GM23338 (cell line): Measurements from ENCODE around the gene POLR2B. TPM values are rescaled to one million over a fixed set of nuclear protein-coding genes. Genes with fewer than 3 reads are reported as not detected.

ENCODE experiments used
- ATAC-seq: fragments of 200-7000 bp; cut with Tn5 transposase; 3 replicates; pipeline ENCODE4 v1.9.1; 2020
- DNase-seq: peaks from one replicate; pipeline ENCODE4 v3.0.0-alpha.2; 2015; ENCODE audit warnings: low spot score
- H2AFZ ChIP-seq: fragments of 200-600 bp; sonication (generic); 2 replicates; pipeline ENCODE4 v1.8.0; 2016; ENCODE audit warnings: antibody characterized with exemption, mild to moderate bottlenecking, moderate library complexity
- H3F3A ChIP-seq: fragments of 200-600 bp; sonication (generic); replicated peaks from 2 replicates; pipeline ENCODE4 v1.8.0; 2017; ENCODE audit warnings: antibody characterized with exemption, mixed run types, low read depth
- H3K27ac ChIP-seq: fragments of 200-600 bp; sonication (generic); 2 replicates; pipeline ENCODE4 v1.6.1; 2016; ENCODE audit warnings: low read depth
- H3K27me3 ChIP-seq: fragments of 200-600 bp; sonication (generic); 2 replicates; pipeline ENCODE4 v1.8.0; 2016; ENCODE audit warnings: mild to moderate bottlenecking, mixed run types, moderate library complexity; ENCODE audit not compliant: insufficient read depth
- H3K36me3 ChIP-seq: fragments of 200-600 bp; sonication (generic); 2 replicates; pipeline ENCODE4 v1.8.0; 2016; ENCODE audit warnings: mild to moderate bottlenecking; ENCODE audit not compliant: insufficient read depth
- H3K4me1 ChIP-seq: fragments of 200-600 bp; sonication (generic); 2 replicates; pipeline ENCODE4 v1.8.0; 2016; ENCODE audit warnings: mild to moderate bottlenecking, moderate library complexity; ENCODE audit not compliant: insufficient read depth
- H3K4me2 ChIP-seq: fragments of 200-600 bp; sonication (generic); 2 replicates; pipeline ENCODE4 v1.7.1; 2017; ENCODE audit warnings: mixed run types
- H3K4me3 ChIP-seq: fragments of 200-600 bp; sonication (generic); 2 replicates; pipeline ENCODE4 v1.6.1; 2016; ENCODE audit warnings: mixed run types
- H3K79me2 ChIP-seq: fragments of 200-600 bp; sonication (generic); replicated peaks from 2 replicates; pipeline ENCODE4 v1.8.0; 2017; ENCODE audit warnings: mild to moderate bottlenecking; ENCODE audit not compliant: insufficient read depth
- H3K9me2 ChIP-seq: fragments of 200-600 bp; sonication (generic); 2 replicates; pipeline ENCODE4 v1.8.0; 2017; ENCODE audit not compliant: insufficient read depth
- H4K20me1 ChIP-seq: fragments of 200-600 bp; sonication (generic); replicated peaks from 2 replicates; pipeline ENCODE4 v1.8.0; 2017; ENCODE audit warnings: mild to moderate bottlenecking; ENCODE audit not compliant: insufficient read depth
- H3K27ac Mint-ChIP-seq: 2 replicates; pipeline ENCODE4 v1.8.0; 2020; ENCODE audit warnings: inconsistent platforms, mild to moderate bottlenecking, moderate library complexity, mixed read lengths
- H3K27me3 Mint-ChIP-seq: 3 replicates; pipeline ENCODE4 v1.8.0; 2022; ENCODE audit warnings: low read depth, mild to moderate bottlenecking, moderate library complexity, mixed read lengths, inconsistent platforms; ENCODE audit not compliant: insufficient read depth, poor library complexity
- H3K36me3 Mint-ChIP-seq: 3 replicates; pipeline ENCODE4 v1.8.0; 2021; ENCODE audit warnings: low read depth, mild to moderate bottlenecking, inconsistent platforms, moderate library complexity, mixed read lengths
- H3K4me1 Mint-ChIP-seq: 3 replicates; pipeline ENCODE4 v1.8.0; 2020; ENCODE audit warnings: mild to moderate bottlenecking, inconsistent platforms, mixed read lengths
- H3K4me3 Mint-ChIP-seq: 3 replicates; pipeline ENCODE4 v1.8.0; 2021; ENCODE audit warnings: moderate library complexity, mild to moderate bottlenecking, inconsistent platforms, mixed read lengths
- H3K9me3 Mint-ChIP-seq: 3 replicates; pipeline ENCODE4 v1.8.0; 2020; ENCODE audit warnings: moderate library complexity, mild to moderate bottlenecking, inconsistent platforms, mixed read lengths
- CREB1 ChIP-seq: fragments of 250-450 bp; sonication (Bioruptor Pico); IDR thresholded peaks from 2 replicates; pipeline ENCODE4 v1.5.0; 2020; ENCODE audit warnings: low read depth, mild to moderate bottlenecking, moderate library complexity
- NANOG ChIP-seq: IDR thresholded peaks from 2 replicates; pipeline ENCODE4 v1.6.1; 2016; ENCODE audit warnings: antibody characterized with exemption, borderline replicate concordance
- REST ChIP-seq: IDR thresholded peaks from one replicate; pipeline ENCODE4 v1.6.1; 2018; ENCODE audit warnings: antibody characterized with exemption; ENCODE audit not compliant: unreplicated experiment
- ZNF331 ChIP-seq: fragments of 250-450 bp; sonication (Bioruptor Pico); IDR thresholded peaks from 2 replicates; pipeline ENCODE4 v1.5.0; 2020; ENCODE audit warnings: low read depth, mild to moderate bottlenecking, moderate library complexity
- ZNF462 ChIP-seq: fragments of 250-450 bp; sonication (Bioruptor Pico); IDR thresholded peaks from 2 replicates; pipeline ENCODE4 v1.5.0; 2020; ENCODE audit warnings: mild to moderate bottlenecking, moderate library complexity
- polyA plus RNA-seq: library from polyadenylated mRNA; unstranded; fragments of >200 nt; fragmentation: Nextera tagmentation; extraction: Ambion mirVana; gene quantifications from 2 replicates; pipeline ENCODE4 v1.2.1, GENCODE V29; 2016
- total RNA-seq: library from RNA; depleted of rRNA; stranded (reverse); fragments of >200 nt; shearing (Covaris generic); gene quantifications from 2 replicates; pipeline ENCODE4 v1.2.3, GENCODE V29; 2014

POLR2B gene
- total and polyA plus RNA-seq, 2 experiments from 2014 or later = 56.5 to 165 TPM

GRCh38 chr4:56976283-56976836 is 2.3 kb upstream of the POLR2B start:
- Histone ChIP-seq H3K9me2 (no peaks in the 10 kb centered on the region), H3F3A (no peaks in the 10 kb centered on the region), H3K4me3 (peak overlapping the region; percentile 95), H2AFZ (no peak overlapping the region), H3K4me2 (peak overlapping the region; percentile 90), H3K27me3 (no peaks in the 10 kb centered on the region), H3K4me1 (0 out of 2 replicates have a peak, but pooled peaks cover 3% of the 10 kb centered on the region), H4K20me1 (peaks cover 43% of the 10 kb centered on the region), H3K27ac (no peak overlapping the region), H3K36me3 (peaks cover 26% of the 10 kb centered on the region), H3K79me2 (peaks cover 59% of the 10 kb centered on the region)
- H3K27ac Mint-ChIP-seq = no peak overlapping the region
- H3K4me3 Mint-ChIP-seq = peak overlapping the region; percentile 100
- H3K27me3 Mint-ChIP-seq = peaks cover 12% of the 10 kb centered on the region
- peaks cover 34% of the 10 kb centered on the region for H3K36me3 Mint-ChIP-seq
- H3K9me3 Mint-ChIP-seq = no peaks in the 10 kb centered on the region
- ATAC-seq (peak; percentile 6), DNase-seq (peak; percentile 26)
- TF ChIP-seq ZNF331 (CRISPR knock-in tag) (no peak), REST (no peak), NANOG (no peak), ZNF462 (CRISPR knock-in tag) (no peak), CREB1 (CRISPR knock-in tag) (no peak)
- peaks cover 9% of the 10 kb centered on the region; the same call in 2 of the 3 replicates for H3K4me1 Mint-ChIP-seq
